ENCODE data around the gene TCF7. TPM values are rescaled to one million over a fixed set of nuclear protein-coding genes. Genes with fewer than 3 reads are reported as not detected.

Gene TCF7
- total RNA-seq, 1 experiment from 2014 or later = 18.2 TPM

GRCh38 chr5:134195666-134196065 lies 81.2 kb downstream of the TCF7 start:
- WGBS (ENCODE audit: extremely low coverage, insufficient read length, low lambda C conversion rate) = no CpG with 5 or more reads among the region's 5 CpGs
- no peaks in the 10 kb centered on the region for H3K23me2 ChIP-seq (ENCODE audit: insufficient read length, low read depth, low read length, poor library complexity, severe bottlenecking)
- no peaks in the 10 kb centered on the region for H3K4me1 ChIP-seq (ENCODE audit: insufficient read depth, low read length)
- Mint-ChIP-seq H3K27ac (no peak overlapping the region), H3K4me1 (no peaks in the 10 kb centered on the region), H3K27me3 (ENCODE audit: low read depth) (no peaks in the 10 kb centered on the region), H3K9me3 (no peaks in the 10 kb centered on the region), H3K4me3 (no peak overlapping the region), H3K36me3 (ENCODE audit: insufficient read depth in 1 of 3, low read depth in 3 of 3) (peaks cover 34 to 61% (median 51%) of the 10 kb centered on the region in 3 experiments; a peak in 6 of 7 replicates)
- no peaks in the 10 kb centered on the region for H3K27me3 ChIP-seq (ENCODE audit: insufficient read depth, low read length)
- H3K9me3 ChIP-seq (ENCODE audit: control insufficient read depth, low read depth, low read length) = no peaks in the 10 kb centered on the region
- H3T11ph ChIP-seq (ENCODE audit: low read length) = no peak overlapping the region
- H2BK12ac ChIP-seq (ENCODE audit: insufficient read length, low read depth, low read length) = no peak overlapping the region
- no peak overlapping the region for H3K56ac ChIP-seq (ENCODE audit: insufficient read length, low read depth, low read length)
- TF ChIP-seq CTCF (conservative IDR thresholded peaks at IDR 0.05) = no peak
- no peaks in the 10 kb centered on the region for H3K79me2 ChIP-seq (ENCODE audit: insufficient read depth, low read length)
- H4K8ac ChIP-seq (replicated peaks; ENCODE audit: insufficient read length, low read depth, low read length) = no peak overlapping the region
- H3K9ac ChIP-seq (ENCODE audit: extremely low read depth, insufficient read length, low read length) = no peak overlapping the region
- no peak overlapping the region for H2BK120ac ChIP-seq (ENCODE audit: low read depth, low read length, poor library complexity, severe bottlenecking)
- H2BK20ac ChIP-seq (ENCODE audit: low read depth, low read length, poor library complexity, severe bottlenecking) = no peak overlapping the region
- no peak overlapping the region for H2BK5ac ChIP-seq (ENCODE audit: insufficient read length, low read length)
- H3K27ac ChIP-seq (ENCODE audit: insufficient read length, low read depth, low read length) = no peak overlapping the region
- no peak overlapping the region for H3K14ac ChIP-seq (ENCODE audit: insufficient read depth, low read length)
- no peak overlapping the region for H3K18ac ChIP-seq (ENCODE audit: insufficient read length, low read depth, low read length)
- H2BK15ac ChIP-seq (ENCODE audit: low read depth, low read length) = no peak overlapping the region
- no peak overlapping the region for H3K4ac ChIP-seq (ENCODE audit: low read depth, low read length)
- DNase-seq = no peak
- no peak overlapping the region for H2AFZ ChIP-seq (ENCODE audit: low read length)
- no peak overlapping the region for H3K4me2 ChIP-seq (ENCODE audit: insufficient read depth, insufficient read length, low read length)
- no peaks in the 10 kb centered on the region for H4K20me1 ChIP-seq (ENCODE audit: control insufficient read depth, insufficient read depth, insufficient read length)
- no peak overlapping the region for H2AK5ac ChIP-seq (ENCODE audit: insufficient read length, low read length)
- no peaks in the 10 kb centered on the region for H3K79me1 ChIP-seq (ENCODE audit: insufficient read depth, low read depth, low read length, poor library complexity, severe bottlenecking)
- no peak overlapping the region for H4K91ac ChIP-seq (ENCODE audit: insufficient read length, low read depth, low read length)
- no peak overlapping the region for H3K23ac ChIP-seq (ENCODE audit: insufficient read length, low read depth, low read length)
- H4K5ac ChIP-seq (ENCODE audit: insufficient read length, low read depth, low read length) = no peak overlapping the region

Other genes starting within 250 kb of the TCF7 start
- 32.7 and 33.4 TPM in 2 replicates for gene C5orf15, start 146.1 kb upstream of the TCF7 start, total RNA-seq (2021)
- gene VDAC1, start 109.7 kb upstream of the TCF7 start, total RNA-seq (2021) = 206 and 208 TPM in 2 replicates
- gene SKP1, start 62.3 kb downstream of the TCF7 start, total RNA-seq (2021) = 348 and 350 TPM in 2 replicates
- 244 and 256 TPM in 2 replicates for gene PPP2CA, start 111.4 kb downstream of the TCF7 start, total RNA-seq (2021)

All from H9 (cell line).